Psoas muscle (tissue), 8 donors: ENCODE data around the gene XRCC5. TPM values are rescaled to one million over a fixed set of nuclear protein-coding genes. Genes with fewer than 3 reads are reported as not detected.

Experiments used
- ATAC-seq, 4 donors: fragments of 200-7000 bp; cut with Tn5 transposase; one replicate each; pipeline ENCODE4 v1.9.1; 2020; ENCODE audit warnings: moderate library complexity in 3 of 4, mild to moderate bottlenecking in 2 of 4
- DNase-seq, 2 donors: peaks; one replicate each; pipeline ENCODE4 v3.0.0-alpha.2; 2020
- H3K27ac ChIP-seq: fragments of 200-600 bp; one replicate; pipeline ENCODE4 v1.8.0; 2022
- H3K27me3 ChIP-seq, 3 donors: fragments of 200-600 bp in 1 of 3; one replicate each; pipeline versions ENCODE4 v1.6.1 to v1.8.0; 2013 to 2022; ENCODE audit warnings: low read length in 2 of 3, mild to moderate bottlenecking in 2 of 3, moderate library complexity in 1 of 3; ENCODE audit not compliant: insufficient read depth in 3 of 3
- H3K36me3 ChIP-seq, 2 donors: fragments of 200-600 bp in 1 of 2; one replicate each; pipeline versions ENCODE4 v1.6.1 to v1.8.0; 2013 to 2022; ENCODE audit warnings: low read depth in 1 of 2, mild to moderate bottlenecking in 1 of 2, moderate library complexity in 1 of 2; ENCODE audit not compliant: insufficient read depth in 1 of 2
- H3K4me1 ChIP-seq: fragments of 200-600 bp; one replicate; pipeline ENCODE4 v1.8.0; 2022
- H3K4me3 ChIP-seq: fragments of 200-600 bp; one replicate; pipeline ENCODE4 v1.8.0; 2022; ENCODE audit warnings: mild to moderate bottlenecking
- H3K9me3 ChIP-seq: fragments of 200-600 bp; one replicate; pipeline ENCODE4 v1.8.0; 2022
- WGBS, 3 donors: extraction: QIAGEN DNeasy Blood & Tissue Kit; methylation state at CpG; one replicate each; pipeline versions ENCODE4 v1.1.6 to v1.1.7; 2013; 5-methylcytosine and 5-hydroxymethylcytosine counted together
- intact Hi-C, 2 donors: fragments of 100-400 bp; cut with DNase I; formaldehyde crosslinking; loops; one replicate each; pipeline versions ENCODE4 v1.11.0 to v1.14.2; 2022
- polyA plus RNA-seq, 3 donors: library from polyadenylated mRNA; stranded (reverse); fragments of 200-250 nt; gene quantifications; one replicate each; pipeline ENCODE4 v1.2.3, GENCODE V29; 2013
- total RNA-seq, 4 donors: library from RNA; stranded (reverse); fragmentation: NEBNext Ultra II Directional in 2 of 4; extraction: Animal tissue kit (Norgen Biotek cat#: 25700) in 2 of 4; gene quantifications; one replicate each; pipeline versions ENCODE4 v1.2.1 to v1.2.4, GENCODE V29; 2021 to 2023
- TF ChIP-seq, protein P1 (sequence below): fragments of 200-600 bp; IDR thresholded peaks from one replicate; pipeline ENCODE4 v1.8.0; 2022; ENCODE audit warnings: antibody characterized with exemption
- donor health status: healthy with polysubstance abuse.
- donor health status: DM: no; HTN: no; CAD: no; lungs with moderate emphysema.
- donor health status: Bipolar disorder and iron deficiency.
- donor health status: healthy.
- donor health status: DM: yes; HTN: yes; CAD: no.
- donor health status: DM: no; HTN: no; CAD: no.
- donor health status: DM: no; HTN: no; CAD: no.
- donor health status: DM: yes; HTN: yes; CAD: no.

Gene XRCC5
- total and polyA plus RNA-seq, 7 donors: 75.3 to 173 (median 140) TPM

DNA sequence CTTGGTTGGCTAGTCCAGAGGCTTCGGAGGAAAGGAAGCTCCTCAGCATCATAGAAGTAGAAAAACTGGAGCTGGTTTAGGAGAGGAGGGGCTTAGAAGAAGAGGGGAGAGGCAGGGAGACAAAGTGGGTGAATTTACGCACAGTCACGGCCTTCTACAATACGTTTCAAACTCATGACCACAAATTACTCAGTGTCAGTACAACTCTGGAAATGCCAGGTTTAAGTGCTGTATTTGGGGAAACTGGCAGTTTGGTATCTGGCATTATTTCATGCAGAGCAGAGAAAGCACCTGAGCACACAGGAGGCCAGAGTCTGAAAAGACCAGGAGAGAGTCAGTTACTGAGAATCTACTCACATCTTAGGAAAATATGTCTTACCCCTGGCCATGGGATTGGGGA is 55.4 kb downstream of the XRCC5 start:
- WGBS, 3 donors: 88 to 91% (median 91%) methylated on average over 4 of the region's 4 CpGs
- Histone ChIP-seq H3K27ac (no peak overlapping the region), H3K9me3 (no peaks in the 10 kb centered on the region), H3K4me1 (no peaks in the 10 kb centered on the region), H3K27me3 (no peaks in the 10 kb centered on the region), H3K36me3 (peaks cover 12 to 98% of the 10 kb centered on the region in 2 donors), H3K4me3 (no peak overlapping the region)
- TF ChIP-seq, protein P1, sequence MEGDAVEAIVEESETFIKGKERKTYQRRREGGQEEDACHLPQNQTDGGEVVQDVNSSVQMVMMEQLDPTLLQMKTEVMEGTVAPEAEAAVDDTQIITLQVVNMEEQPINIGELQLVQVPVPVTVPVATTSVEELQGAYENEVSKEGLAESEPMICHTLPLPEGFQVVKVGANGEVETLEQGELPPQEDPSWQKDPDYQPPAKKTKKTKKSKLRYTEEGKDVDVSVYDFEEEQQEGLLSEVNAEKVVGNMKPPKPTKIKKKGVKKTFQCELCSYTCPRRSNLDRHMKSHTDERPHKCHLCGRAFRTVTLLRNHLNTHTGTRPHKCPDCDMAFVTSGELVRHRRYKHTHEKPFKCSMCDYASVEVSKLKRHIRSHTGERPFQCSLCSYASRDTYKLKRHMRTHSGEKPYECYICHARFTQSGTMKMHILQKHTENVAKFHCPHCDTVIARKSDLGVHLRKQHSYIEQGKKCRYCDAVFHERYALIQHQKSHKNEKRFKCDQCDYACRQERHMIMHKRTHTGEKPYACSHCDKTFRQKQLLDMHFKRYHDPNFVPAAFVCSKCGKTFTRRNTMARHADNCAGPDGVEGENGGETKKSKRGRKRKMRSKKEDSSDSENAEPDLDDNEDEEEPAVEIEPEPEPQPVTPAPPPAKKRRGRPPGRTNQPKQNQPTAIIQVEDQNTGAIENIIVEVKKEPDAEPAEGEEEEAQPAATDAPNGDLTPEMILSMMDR: no peak
- DNase-seq (no peak), ATAC-seq (no peak)
- intact Hi-C loops: no loop called here

- 92 to 96% (median 94%) methylated on average over 4 of the region's 4 CpGs for WGBS, 3 donors
- no peak for ATAC-seq
- no peak for DNase-seq
- no peaks in the 10 kb centered on the region for H3K4me1 ChIP-seq
- no peak overlapping the region for H3K27ac ChIP-seq
- TF ChIP-seq, protein P1: no peak
- H3K9me3 ChIP-seq: no peaks in the 10 kb centered on the region
- no peaks in the 10 kb centered on the region for H3K27me3 ChIP-seq
- peaks cover 12 to 90% of the 10 kb centered on the region in 2 donors for H3K36me3 ChIP-seq
- intact Hi-C loops: no loop called here
- no peak overlapping the region for H3K4me3 ChIP-seq
Measured at GRCh38 chr2:216165711-216166110, 56.6 kb downstream of the XRCC5 start.

- 95 to 100% (median 97%) methylated on average over 3 of the region's 3 CpGs for WGBS, 3 donors
- no peak for ATAC-seq
- Histone ChIP-seq H3K4me3 (no peak overlapping the region), H3K9me3 (no peaks in the 10 kb centered on the region), H3K27ac (no peak overlapping the region), H3K36me3 (peaks cover 4 to 74% of the 10 kb centered on the region in 2 donors), H3K27me3 (no peaks in the 10 kb centered on the region), H3K4me1 (no peaks in the 10 kb centered on the region)
- TF ChIP-seq, protein P1: no peak
- no peak for DNase-seq
- intact Hi-C loops: no loop called here
Measured at GRCh38 chr2:216169087-216169486, 59.9 kb downstream of the XRCC5 start.

- 90 to 93% (median 91%) methylated on average over 4 of the region's 4 CpGs for WGBS, 3 donors
- H3K36me3 ChIP-seq: peaks cover 4 to 72% of the 10 kb centered on the region in 2 donors
- H3K4me3 ChIP-seq: no peak overlapping the region
- intact Hi-C loops: no loop called here
- no peak overlapping the region for H3K27ac ChIP-seq
- no peaks in the 10 kb centered on the region for H3K9me3 ChIP-seq
- no peaks in the 10 kb centered on the region for H3K4me1 ChIP-seq
- H3K27me3 ChIP-seq: no peaks in the 10 kb centered on the region
- DNase-seq (no peak), ATAC-seq (no peak)
- TF ChIP-seq, protein P1: no peak
Measured at GRCh38 chr2:216170076-216170763, 61.1 kb downstream of the XRCC5 start.

GRCh38 chr2:216171011-216171410 is 61.9 kb downstream of the XRCC5 start:
- TF ChIP-seq, protein P1: no peak
- WGBS, 3 donors: 65 to 79% (median 66%) methylated on average over 3 of the region's 3 CpGs
- DNase-seq: no peak
- no peak for ATAC-seq
- no peak overlapping the region for H3K27ac ChIP-seq
- H3K4me3 ChIP-seq: no peak overlapping the region
- H3K4me1 ChIP-seq: no peaks in the 10 kb centered on the region
- intact Hi-C loops: no loop called here
- no peaks in the 10 kb centered on the region for H3K27me3 ChIP-seq
- no peaks in the 10 kb centered on the region for H3K9me3 ChIP-seq
- peaks cover 4 to 68% of the 10 kb centered on the region in 2 donors for H3K36me3 ChIP-seq
